Left renal cortex interstitium (tissue), 4 donors: ENCODE data around the gene LSM14A. TPM values are rescaled to one million over a fixed set of nuclear protein-coding genes. Genes with fewer than 3 reads are reported as not detected.
"Not testable (repeated sequence)": the region's sequence is repeated elsewhere in the genome, so short reads cannot be mapped to it uniquely, and the experiment has no call there.

Experiments
- DNase-seq, 4 donors: peaks; one replicate each; pipeline ENCODE4 v3.0.0-alpha.2; 2013; ENCODE audit warnings: low read depth in 4 of 4, low spot score in 2 of 4, missing footprints in 1 of 4
- polyA plus RNA-seq, 4 donors: library from polyadenylated mRNA; unstranded; fragments of 120-200 nt; gene quantifications; one replicate each; pipeline ENCODE4 v1.2.1, GENCODE V29; 2013; ENCODE audit not compliant: insufficient read length in 4 of 4

The LSM14A gene
- polyA plus RNA-seq, 4 donors: 154 to 199 (median 172) TPM

GRCh38 chr19:34189199-34189916 is 17.1 kb downstream of the LSM14A start:
- DNase-seq: no peak

GRCh38 chr19:34189917-34190425 is 17.7 kb downstream of the LSM14A start:
- DNase-seq: no peak

- no peak for DNase-seq
Measured at GRCh38 chr19:34191355-34191962, 19.2 kb downstream of the LSM14A start.

- no peak for DNase-seq
Measured at GRCh38 chr19:34193439-34193838, 21.1 kb downstream of the LSM14A start.

- DNase-seq: no peak
Measured at GRCh38 chr19:34193876-34194275, 21.6 kb downstream of the LSM14A start.

GRCh38 chr19:34201133-34201532 is 28.8 kb downstream of the LSM14A start:
- DNase-seq: no peak

GRCh38 chr19:34205324-34205723 is 33.0 kb downstream of the LSM14A start:
- DNase-seq: not testable (repeated sequence)

- no peak for DNase-seq
Measured at GRCh38 chr19:34208291-34208884, 36.1 kb downstream of the LSM14A start.

- DNase-seq: no peak
Measured at GRCh38 chr19:34209726-34210125, 37.4 kb downstream of the LSM14A start.

- no peak for DNase-seq
Measured at GRCh38 chr19:34213283-34213682, 41.0 kb downstream of the LSM14A start.

GRCh38 chr19:34214040-34214439 is 41.7 kb downstream of the LSM14A start:
- no peak for DNase-seq

GRCh38 chr19:34215006-34215665 is 42.8 kb downstream of the LSM14A start:
- DNase-seq: no peak

GRCh38 chr19:34215666-34216038 is 43.3 kb downstream of the LSM14A start:
- no peak for DNase-seq

GRCh38 chr19:34216745-34217219 is 44.5 kb downstream of the LSM14A start:
- not testable (repeated sequence) for DNase-seq

- DNase-seq: peak in 1 of 4 donors; percentile 28
Measured at GRCh38 chr19:34217952-34218817, 45.9 kb downstream of the LSM14A start.

- no peak for DNase-seq
Measured at GRCh38 chr19:34218818-34219164, 46.5 kb downstream of the LSM14A start.

- peak in 1 of 4 donors; percentile 52 for DNase-seq
Measured at GRCh38 chr19:34220472-34221063, 48.3 kb downstream of the LSM14A start.

- DNase-seq: no peak
Measured at GRCh38 chr19:34222386-34222785, 50.1 kb downstream of the LSM14A start.

GRCh38 chr19:34224996-34225658 is 52.8 kb downstream of the LSM14A start:
- DNase-seq: no peak
